Lung (tissue), 12 donors: Measurements from ENCODE around the gene VPS4B. TPM values are rescaled to one million over a fixed set of nuclear protein-coding genes. Genes with fewer than 3 reads are reported as not detected.

Experiments used
- ATAC-seq: fragments of 200-7000 bp; cut with Tn5 transposase; one replicate; pipeline ENCODE4 v1.9.1; 2020; ENCODE audit warnings: moderate number of reproducible peaks; ENCODE audit not compliant: insufficient read depth, low FRiP score
- DNase-seq, 3 donors: peaks; one replicate each; pipeline ENCODE4 v3.0.0-alpha.2; 2013 to 2017
- H3K27ac ChIP-seq, 2 donors: one replicate each; pipeline ENCODE4 v1.5.1; 2013; ENCODE audit warnings: mild to moderate bottlenecking in 2 of 2, moderate library complexity in 2 of 2, control low read depth in 1 of 2, inconsistent platforms in 1 of 2, low read depth in 1 of 2, low read length in 1 of 2
- H3K27me3 ChIP-seq, 3 donors: one replicate each; pipeline ENCODE4 v1.5.1; 2013; ENCODE audit warnings: low read length in 2 of 3; ENCODE audit not compliant: control insufficient read depth in 3 of 3, insufficient read depth in 3 of 3
- H3K36me3 ChIP-seq, 4 donors: one replicate each; pipeline ENCODE4 v1.5.1; 2013; ENCODE audit warnings: low read length in 4 of 4, mild to moderate bottlenecking in 1 of 4, moderate library complexity in 1 of 4; ENCODE audit not compliant: control insufficient read depth in 4 of 4, insufficient read depth in 4 of 4
- H3K4me1 ChIP-seq, 5 donors: one replicate each; pipeline ENCODE4 v1.5.1; 2013; ENCODE audit warnings: low read length in 5 of 5, mild to moderate bottlenecking in 2 of 5, moderate library complexity in 1 of 5; ENCODE audit not compliant: control insufficient read depth in 5 of 5, insufficient read depth in 5 of 5
- H3K4me3 ChIP-seq: one replicate; pipeline ENCODE4 v1.5.1; 2013; ENCODE audit warnings: mild to moderate bottlenecking, control low read depth, moderate library complexity
- H3K9ac ChIP-seq, 2 donors: one replicate each; pipeline ENCODE4 v1.5.1; 2013; ENCODE audit warnings: low read length in 2 of 2, control low read depth in 1 of 2; ENCODE audit not compliant: insufficient read depth in 1 of 2
- H3K9me3 ChIP-seq, 4 donors: one replicate each; pipeline ENCODE4 v1.5.1; 2013; ENCODE audit warnings: low read length in 3 of 4, mild to moderate bottlenecking in 1 of 4, moderate library complexity in 1 of 4; ENCODE audit not compliant: control insufficient read depth in 4 of 4, insufficient read depth in 3 of 4
- WGBS, 2 donors: extraction: QIAGEN DNeasy Blood & Tissue Kit; methylation state at CpG; one replicate each; pipeline ENCODE4 v1.1.7; 2013; 5-methylcytosine and 5-hydroxymethylcytosine counted together
- polyA plus RNA-seq, 2 donors: library from polyadenylated mRNA; stranded (reverse); fragments of 200-250 nt; gene quantifications; one replicate each; pipeline ENCODE4 v1.2.1, GENCODE V29; 2013
- total RNA-seq, 2 donors: library from RNA; depleted of rRNA in 1 of 2; stranded (reverse); fragments of >200 nt in 1 of 2; gene quantifications; one replicate each; pipeline ENCODE4 v1.2.1, GENCODE V29; 2014 to 2021
- TF ChIP-seq, protein P1 (sequence below): IDR thresholded peaks from 2 replicates; pipeline ENCODE4 v1.5.1; 2012; ENCODE audit warnings: mild to moderate bottlenecking; ENCODE audit errors: control extremely low read depth, extremely low read depth
- donor health status: control.
- donor health status: control.
- donor health status: Bipolar disorder and iron deficiency.
- donor health status: healthy.
- donor health status: DM: yes; HTN: yes; CAD: no.

Gene VPS4B
- total and polyA plus RNA-seq, 4 donors, result 11.7 to 56.1 (median 40.8) TPM

DNA sequence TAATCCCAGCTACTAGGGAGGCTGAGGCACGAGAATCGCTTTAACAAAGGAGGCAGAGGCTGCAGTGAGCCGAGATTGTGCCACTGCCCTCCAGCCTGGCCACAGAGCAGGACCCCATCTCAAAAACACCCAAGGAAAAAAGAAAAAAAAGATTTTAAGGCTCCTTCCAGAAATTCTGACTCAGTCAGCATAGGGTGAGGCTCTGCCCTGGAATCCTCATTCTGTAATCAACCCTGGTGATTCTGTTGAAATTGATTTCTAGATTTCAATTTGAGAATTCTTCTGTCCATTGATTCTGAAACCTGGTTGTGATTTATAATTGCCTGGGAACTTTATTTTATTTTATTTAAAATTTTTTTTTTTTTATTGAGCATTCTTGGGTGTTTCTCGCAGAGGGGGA is 27.1 kb upstream of the VPS4B start:
- Histone ChIP-seq H3K9ac (no peak overlapping the region), H3K27me3 (no peaks in the 10 kb centered on the region), H3K36me3 (no peaks in the 10 kb centered on the region), H3K4me3 (no peak overlapping the region), H3K27ac (no peak overlapping the region), H3K9me3 (no peaks in the 10 kb centered on the region), H3K4me1 (peaks cover 0 to 6% (median 0%) of the 10 kb centered on the region in 5 donors)
- WGBS, 2 donors, result 93 to 95% methylated on average over 4 of the region's 4 CpGs
- TF ChIP-seq, protein P1, sequence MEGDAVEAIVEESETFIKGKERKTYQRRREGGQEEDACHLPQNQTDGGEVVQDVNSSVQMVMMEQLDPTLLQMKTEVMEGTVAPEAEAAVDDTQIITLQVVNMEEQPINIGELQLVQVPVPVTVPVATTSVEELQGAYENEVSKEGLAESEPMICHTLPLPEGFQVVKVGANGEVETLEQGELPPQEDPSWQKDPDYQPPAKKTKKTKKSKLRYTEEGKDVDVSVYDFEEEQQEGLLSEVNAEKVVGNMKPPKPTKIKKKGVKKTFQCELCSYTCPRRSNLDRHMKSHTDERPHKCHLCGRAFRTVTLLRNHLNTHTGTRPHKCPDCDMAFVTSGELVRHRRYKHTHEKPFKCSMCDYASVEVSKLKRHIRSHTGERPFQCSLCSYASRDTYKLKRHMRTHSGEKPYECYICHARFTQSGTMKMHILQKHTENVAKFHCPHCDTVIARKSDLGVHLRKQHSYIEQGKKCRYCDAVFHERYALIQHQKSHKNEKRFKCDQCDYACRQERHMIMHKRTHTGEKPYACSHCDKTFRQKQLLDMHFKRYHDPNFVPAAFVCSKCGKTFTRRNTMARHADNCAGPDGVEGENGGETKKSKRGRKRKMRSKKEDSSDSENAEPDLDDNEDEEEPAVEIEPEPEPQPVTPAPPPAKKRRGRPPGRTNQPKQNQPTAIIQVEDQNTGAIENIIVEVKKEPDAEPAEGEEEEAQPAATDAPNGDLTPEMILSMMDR, result no peak
- ATAC-seq (no peak), DNase-seq (no peak)

DNA sequence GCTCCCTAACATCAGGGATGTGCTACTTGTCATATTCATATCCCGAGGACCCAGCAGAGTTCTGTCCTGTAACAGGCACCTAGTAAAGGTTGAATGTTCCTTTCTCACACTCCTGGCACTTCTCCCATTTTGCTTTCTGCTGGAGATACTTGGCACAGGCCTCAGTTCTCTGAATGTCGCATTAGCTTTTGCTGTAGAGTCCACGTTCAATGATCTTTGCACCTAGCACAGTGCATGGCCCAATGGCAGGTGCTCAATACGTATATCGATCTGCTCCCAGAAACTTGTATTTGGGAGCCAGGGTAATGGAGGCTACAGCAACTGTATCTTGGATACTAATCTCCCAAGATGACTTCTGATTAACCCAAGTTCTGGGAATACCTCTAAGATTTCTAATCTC is 24.8 kb upstream of the VPS4B start:
- Histone ChIP-seq H3K4me1 (no peaks in the 10 kb centered on the region), H3K9me3 (no peaks in the 10 kb centered on the region), H3K9ac (no peak overlapping the region), H3K4me3 (no peak overlapping the region), H3K27me3 (no peaks in the 10 kb centered on the region), H3K27ac (no peak overlapping the region), H3K36me3 (no peaks in the 10 kb centered on the region)
- ATAC-seq, result no peak
- 94 to 95% methylated on average over 5 of the region's 5 CpGs for WGBS, 2 donors
- no peak for DNase-seq
- TF ChIP-seq, protein P1, result no peak

DNA sequence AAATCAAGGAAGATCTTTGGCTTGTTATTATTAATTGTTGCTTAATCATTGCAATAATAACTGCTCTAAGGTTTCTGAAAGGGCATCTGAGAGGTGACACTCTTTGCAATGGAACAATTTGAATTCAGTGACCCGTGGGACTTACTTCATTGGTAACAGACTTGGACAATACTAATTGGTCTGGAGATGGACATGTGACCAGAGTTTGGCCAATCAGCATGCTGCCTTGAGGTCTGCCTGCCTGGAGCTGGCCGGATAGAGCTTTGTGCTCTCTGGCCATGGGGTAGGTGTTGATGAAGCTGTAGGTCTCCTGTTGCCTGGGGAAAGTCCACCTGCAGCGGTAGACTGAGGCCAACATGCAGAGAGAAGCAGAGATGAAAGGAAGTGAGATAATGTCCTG is 24.0 kb upstream of the VPS4B start:
- Histone ChIP-seq H3K4me3 (no peak overlapping the region), H3K27me3 (no peaks in the 10 kb centered on the region), H3K27ac (no peak overlapping the region), H3K9ac (no peak overlapping the region), H3K9me3 (no peaks in the 10 kb centered on the region), H3K36me3 (no peaks in the 10 kb centered on the region), H3K4me1 (no peaks in the 10 kb centered on the region)
- DNase-seq (no peak), ATAC-seq (no peak)
- 94 to 98% methylated on average over 3 of the region's 3 CpGs for WGBS, 2 donors
- TF ChIP-seq, protein P1, result no peak

DNA sequence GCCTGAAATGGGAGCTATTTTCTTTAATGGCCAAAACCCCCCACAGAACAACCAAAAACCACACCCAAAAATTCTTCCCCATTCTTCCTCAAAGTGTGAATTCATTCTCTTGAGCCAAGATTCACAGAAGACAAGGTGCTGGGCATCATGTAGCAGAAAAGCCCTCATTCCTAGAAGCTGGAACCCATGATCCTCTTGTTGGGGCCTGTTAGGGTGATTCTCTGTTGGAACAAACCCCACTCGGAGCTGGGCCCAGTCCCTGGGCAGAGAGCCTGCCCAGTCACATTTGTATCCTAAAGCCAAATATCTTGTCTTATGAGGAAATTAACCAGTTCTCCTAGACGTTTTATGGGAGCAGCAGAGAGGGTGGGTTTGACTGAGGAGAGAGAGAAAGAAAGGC is 22.8 kb upstream of the VPS4B start:
- 54 to 56% methylated on average over 2 of the region's 2 CpGs for WGBS, 2 donors
- H3K9ac ChIP-seq, result no peak overlapping the region
- no peaks in the 10 kb centered on the region for H3K4me1 ChIP-seq
- no peaks in the 10 kb centered on the region for H3K27me3 ChIP-seq
- H3K36me3 ChIP-seq, result no peaks in the 10 kb centered on the region
- ATAC-seq (no peak), DNase-seq (no peak)
- H3K4me3 ChIP-seq, result no peak overlapping the region
- H3K9me3 ChIP-seq, result no peaks in the 10 kb centered on the region
- no peak overlapping the region for H3K27ac ChIP-seq
- TF ChIP-seq, protein P1, result no peak
